GM21825 (cell line): ENCODE data around the gene HNRNPUL1.

ENCODE experiments used
- ATAC-seq: cut with Tn5 transposase; IDR thresholded peaks from one replicate; pipeline ENCODE4 v1.9.1; 2021; ENCODE audit warnings: mild to moderate bottlenecking, moderate library complexity; ENCODE audit not compliant: unreplicated experiment

HNRNPUL1 gene

GRCh38 chr19:41233748-41234240 lies 30.4 kb upstream of the HNRNPUL1 start:
- ATAC-seq: no peak

DNA sequence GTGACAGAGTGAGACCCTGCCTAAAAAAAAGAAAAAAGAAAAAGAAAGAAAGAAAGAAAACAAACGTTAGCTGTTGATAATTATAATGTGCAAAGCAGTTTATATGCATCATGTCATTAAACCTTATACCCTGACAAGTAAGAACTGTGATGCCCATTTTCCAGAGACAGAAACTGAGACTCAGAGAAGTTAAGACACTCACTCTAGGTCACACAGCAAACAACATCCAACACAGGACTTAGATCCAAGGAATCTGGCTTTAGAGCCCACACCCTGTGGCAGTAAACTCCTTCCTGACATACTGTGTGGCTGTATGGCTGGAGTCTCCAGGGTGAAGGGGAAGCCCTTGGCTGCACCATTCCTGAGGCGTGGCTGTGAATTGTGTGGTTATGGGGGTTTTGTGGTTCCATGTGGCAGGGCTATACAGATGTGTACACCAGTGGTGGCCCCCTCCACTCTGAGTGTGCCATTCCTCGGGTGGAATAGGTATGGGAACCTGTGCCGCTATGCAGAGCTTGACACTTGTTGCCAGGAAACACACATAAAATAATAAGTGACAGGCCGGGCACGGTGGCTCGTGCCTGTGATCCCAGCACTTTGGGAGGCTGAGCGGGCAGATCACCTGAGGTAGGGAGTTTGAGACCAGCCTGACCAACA lies 29.5 kb upstream of the HNRNPUL1 start:
- ATAC-seq: no peak

GRCh38 chr19:41235480-41235879 lies 28.7 kb upstream of the HNRNPUL1 start:
- no peak for ATAC-seq

GRCh38 chr19:41238244-41238643 lies 25.9 kb upstream of the HNRNPUL1 start:
- ATAC-seq: no peak

DNA sequence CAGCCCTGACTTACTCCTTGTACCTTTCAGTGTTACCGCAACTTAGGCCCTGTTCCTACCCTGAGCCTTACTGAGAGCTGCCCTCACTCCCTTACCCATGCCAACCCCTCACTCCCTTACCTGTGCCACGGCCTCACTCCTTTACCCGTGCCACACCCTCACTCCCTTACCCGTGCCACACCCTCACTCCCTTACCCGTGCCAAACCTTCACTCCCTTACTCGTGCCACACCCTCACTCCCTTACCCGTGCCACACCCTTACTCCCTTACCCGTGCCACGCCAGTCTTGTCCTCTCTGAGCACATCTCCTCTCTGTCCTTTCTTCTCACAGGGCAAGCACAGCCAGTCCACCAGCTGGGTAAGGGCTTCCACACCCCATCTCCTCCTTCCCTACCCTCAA lies 24.8 kb upstream of the HNRNPUL1 start:
- no peak for ATAC-seq

GRCh38 chr19:41239961-41240574 lies 24.1 kb upstream of the HNRNPUL1 start:
- no peak for ATAC-seq

- no peak for ATAC-seq
Measured at GRCh38 chr19:41241859-41242258, 22.3 kb upstream of the HNRNPUL1 start.

DNA sequence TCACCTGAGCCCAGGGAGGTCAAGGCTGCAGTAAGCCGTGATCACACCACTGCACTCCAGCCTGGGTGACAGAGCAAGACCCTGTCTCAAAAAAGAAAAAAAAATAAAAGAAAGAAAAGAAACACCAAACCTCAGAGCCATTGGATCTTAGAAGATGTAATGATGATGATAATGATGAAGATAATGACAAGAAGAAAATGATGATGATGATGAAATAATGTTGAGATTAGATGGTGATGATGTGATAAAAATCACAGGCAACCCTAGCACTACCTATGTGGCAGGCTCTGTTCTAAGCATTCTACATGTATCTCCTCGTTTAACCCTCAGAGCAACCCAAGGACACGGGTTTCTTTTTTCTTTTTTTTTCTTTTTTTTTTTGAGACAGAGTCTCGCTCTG lies 20.1 kb upstream of the HNRNPUL1 start:
- no peak for ATAC-seq

DNA sequence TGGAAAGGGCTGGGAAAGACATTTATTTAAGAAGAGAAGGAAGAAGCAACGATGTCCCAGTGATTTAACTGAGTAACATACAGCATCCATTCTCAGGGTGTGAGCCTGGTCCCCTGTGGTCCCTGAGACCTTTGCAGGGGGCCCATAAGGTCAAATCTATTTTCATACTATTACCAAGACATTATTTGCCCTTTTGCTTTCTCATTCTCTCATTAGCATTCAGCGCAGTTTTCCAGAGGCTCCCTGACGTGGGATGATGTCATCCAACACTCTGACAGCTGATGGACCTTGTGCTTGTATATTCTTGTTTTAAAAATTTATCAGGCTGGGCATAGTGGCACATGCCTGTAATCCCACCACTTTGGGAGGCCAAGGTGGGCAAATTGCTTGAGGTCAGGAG lies 18.3 kb upstream of the HNRNPUL1 start:
- ATAC-seq: no peak

GRCh38 chr19:41248895-41249294 lies 15.3 kb upstream of the HNRNPUL1 start:
- no peak for ATAC-seq

GRCh38 chr19:41249707-41250423 lies 14.3 kb upstream of the HNRNPUL1 start:
- ATAC-seq: no peak

DNA sequence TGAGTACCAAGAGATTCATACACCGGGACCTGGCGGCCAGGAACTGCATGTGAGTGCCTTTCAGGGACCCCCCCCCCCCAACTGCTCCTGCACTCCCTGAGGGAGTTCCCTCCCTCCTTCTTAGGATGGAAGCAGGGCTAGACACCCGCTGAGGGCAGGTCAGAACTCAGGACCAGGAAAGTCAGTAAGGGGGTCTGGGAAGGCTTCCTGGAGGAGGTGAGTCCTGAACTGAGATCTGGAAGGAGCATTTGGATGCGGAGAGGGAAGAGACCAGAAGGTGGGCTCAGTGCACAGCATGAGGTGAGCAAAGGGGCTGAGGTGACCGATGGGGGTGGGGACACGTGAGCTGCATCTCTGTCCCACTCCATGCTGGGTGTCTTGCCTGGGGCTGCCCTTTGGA lies 10.5 kb upstream of the HNRNPUL1 start:
- ATAC-seq: no peak

DNA sequence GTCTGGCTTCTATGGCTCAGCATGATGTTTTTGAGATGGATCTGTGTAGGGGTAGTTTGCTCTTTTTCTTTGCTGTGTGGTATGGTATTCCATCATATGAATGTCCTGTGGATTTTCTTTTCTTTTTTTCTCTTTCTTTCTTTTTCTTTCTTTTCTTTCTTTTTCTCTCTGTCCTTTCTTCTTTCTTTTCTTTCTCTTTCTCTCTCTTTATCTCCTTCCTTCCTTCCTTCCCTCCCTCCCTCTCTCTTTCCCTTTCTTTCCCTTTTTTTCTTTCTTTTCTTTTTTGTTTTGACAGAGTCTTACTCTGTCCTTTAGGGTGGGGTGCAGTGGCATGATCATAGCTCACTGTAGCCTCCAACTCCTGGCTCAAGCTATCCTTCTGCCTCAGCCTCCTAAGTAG lies 9.0 kb upstream of the HNRNPUL1 start:
- no peak for ATAC-seq

- ATAC-seq: no peak
Measured at GRCh38 chr19:41261474-41262190, 2.5 kb upstream of the HNRNPUL1 start.

GRCh38 chr19:41263042-41263849 lies 926 bp upstream of the HNRNPUL1 start:
- ATAC-seq: peak; percentile 13

GRCh38 chr19:41264581-41265394 lies 616 bp downstream of the HNRNPUL1 start:
- ATAC-seq: no peak

DNA sequence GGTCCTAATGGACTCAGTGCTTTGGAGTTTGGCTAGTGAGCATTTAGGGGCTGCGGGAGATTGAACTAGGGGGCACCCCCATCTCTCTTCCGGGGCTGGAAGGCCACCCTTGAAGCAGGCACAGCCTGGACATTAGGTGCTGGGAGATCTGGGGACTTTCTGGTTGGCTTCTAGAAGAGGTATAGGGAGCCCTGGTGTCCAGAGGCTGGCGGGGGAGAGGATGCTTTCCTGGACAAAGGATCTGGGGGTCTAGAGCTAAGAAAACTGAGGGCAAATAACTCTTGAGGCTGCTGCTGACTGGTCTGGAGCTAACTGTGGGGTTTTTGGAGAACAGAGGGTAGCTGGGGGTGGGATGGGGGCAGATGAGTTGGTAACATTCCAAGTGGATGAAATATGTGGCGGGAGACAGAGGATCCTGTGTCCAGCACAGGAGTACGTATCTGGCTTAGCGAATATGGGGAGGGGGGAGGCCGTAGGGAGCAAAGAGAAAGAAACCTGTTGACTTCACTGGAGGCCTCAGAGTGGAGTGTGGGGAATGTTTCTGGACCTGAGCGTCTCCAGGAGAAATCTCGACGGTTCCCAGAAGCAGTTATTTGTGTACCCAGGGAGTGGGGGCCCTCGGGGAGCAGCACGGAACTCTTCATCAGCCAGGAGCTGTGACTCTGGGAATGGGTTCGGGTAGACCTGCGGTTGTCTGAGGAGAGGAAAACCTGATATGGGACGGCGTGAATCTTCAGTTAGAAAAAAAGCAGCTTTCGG lies 1.4 kb downstream of the HNRNPUL1 start:
- ATAC-seq: no peak

GRCh38 chr19:41269055-41269454 lies 4.9 kb downstream of the HNRNPUL1 start:
- no peak for ATAC-seq

DNA sequence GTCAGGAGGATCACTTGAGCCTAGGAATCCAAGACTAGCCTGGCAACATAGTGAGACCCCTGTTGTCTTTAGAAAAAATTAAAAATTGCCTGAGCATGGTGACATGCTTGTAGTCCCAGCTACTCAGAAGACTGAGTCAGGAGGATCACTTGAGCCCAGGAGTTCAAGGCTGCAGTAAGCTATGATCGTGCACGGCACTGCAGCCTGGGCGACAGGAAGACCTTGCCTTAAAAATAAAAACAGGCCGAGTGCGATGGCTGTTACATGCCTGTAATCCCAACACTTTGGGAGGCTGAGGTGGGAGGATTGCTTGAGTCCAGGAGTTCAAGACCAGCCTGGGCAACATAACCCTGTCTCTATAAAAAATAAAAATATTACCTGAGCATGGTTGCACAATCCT lies 5.4 kb downstream of the HNRNPUL1 start:
- no peak for ATAC-seq
